HCT116 (cell line): ENCODE data around the gene PNKP. TPM values are rescaled to one million over a fixed set of nuclear protein-coding genes. Genes with fewer than 3 reads are reported as not detected.

ENCODE experiments used
- ATAC-seq: fragments of 200-7000 bp; cut with Tn5 transposase; 2 replicates; pipeline ENCODE4 v1.9.1; 2020; ENCODE audit warnings: mild to moderate bottlenecking, moderate library complexity
- BruUV-seq: library from RNA; stranded (reverse); fragments of 400-500 nt; replicated peaks from 2 replicates; lab custom pipeline; 2021; lab: Mats Ljungman, UMichigan
- CTCF ChIA-PET: fragments of 300-600 bp; sonication (Branson Sonifier 250); formaldehyde crosslinking; loops from one replicate; lab custom pipeline; 2021; ENCODE audit warnings: antibody characterized with exemption; lab: Charles Lee
- POLR2A ChIA-PET: fragments of 300-600, 350-600 bp; sonication (Branson Sonifier 250); formaldehyde crosslinking; loops from one replicate; lab custom pipeline; 2021; ENCODE audit warnings: antibody characterized with exemption; lab: Charles Lee
- RAD21 ChIA-PET, 2 experiments: fragments of 300-600 bp; sonication (Branson Sonifier 250); formaldehyde crosslinking; loops; one replicate each; lab custom pipeline; 2023; ENCODE audit warnings: low total read pairs in 2 of 2; ENCODE audit not compliant: uncharacterized antibody in 2 of 2, unreplicated experiment in 2 of 2, low non-redundant PET in 1 of 2; lab: Charles Lee
- DNase-seq: peaks from one replicate; pipeline ENCODE4 v3.0.0-alpha.2; 2010; ENCODE audit warnings: low read depth, low spot score
- H2AFZ ChIP-seq: fragments of 200-600 bp; shearing (Covaris generic), sonication (generic); 2 replicates; pipeline ENCODE4 v1.6.1; 2017; ENCODE audit warnings: low read depth, mixed run types, mixed read lengths, antibody characterized with exemption, low read length; ENCODE audit not compliant: poor library complexity, severe bottlenecking
- H3K27ac ChIP-seq: 2 replicates; pipeline ENCODE4 v1.5.1; 2012; ENCODE audit warnings: low read depth, low read length
- H3K27me3 ChIP-seq: fragments of 200-600 bp; sonication (generic); 2 replicates; pipeline ENCODE4 v1.6.1; 2016; ENCODE audit warnings: mixed run types, low read length, mixed read lengths; ENCODE audit not compliant: insufficient read depth
- H3K36me3 ChIP-seq, 2 experiments: fragments of 200-500 bp in 1 of 2; fragments of 200-600 bp in 1 of 2; sonication (Bioruptor generic) in 1 of 2; sonication (generic) in 1 of 2; 2 replicates each; pipeline versions ENCODE4 v1.5.1 to v1.6.1; 2014 to 2016; ENCODE audit warnings: low read length in 2 of 2, inconsistent platforms in 1 of 2, mixed read lengths in 1 of 2, mixed run types in 1 of 2; ENCODE audit not compliant: insufficient read depth in 2 of 2, control insufficient read depth in 1 of 2
- H3K4me1 ChIP-seq, 2 experiments: fragments of 200-600 bp in 1 of 2; sonication (generic) in 1 of 2; 2 replicates each; pipeline versions ENCODE4 v1.5.1 to v1.6.1; 2012 to 2017; ENCODE audit warnings: low read length in 2 of 2, inconsistent platforms in 1 of 2, mild to moderate bottlenecking in 1 of 2, mixed read lengths in 1 of 2, mixed run types in 1 of 2, moderate library complexity in 1 of 2; ENCODE audit not compliant: insufficient read depth in 2 of 2, control insufficient read depth in 1 of 2
- H3K4me2 ChIP-seq: fragments of 200-600 bp; sonication (generic); 2 replicates; pipeline ENCODE4 v1.6.1; 2017; ENCODE audit warnings: mixed run types, low read length, mixed read lengths
- H3K4me3 ChIP-seq, 2 experiments: fragments of 200-600 bp in 1 of 2; sonication (generic) in 1 of 2; replicated peaks in 1 of 2; 2 replicates each; pipeline ENCODE4 v1.5.1; 2011 to 2016; ENCODE audit warnings: low read length in 2 of 2, control low read depth in 1 of 2, low read depth in 1 of 2, mild to moderate bottlenecking in 1 of 2, mixed read lengths in 1 of 2, mixed run types in 1 of 2
- H3K79me2 ChIP-seq: fragments of 200-600 bp; sonication (generic); 2 replicates; pipeline ENCODE4 v1.6.1; 2017; ENCODE audit warnings: mild to moderate bottlenecking, mixed run types, low read length, moderate library complexity, mixed read lengths; ENCODE audit not compliant: insufficient read depth
- H3K9ac ChIP-seq: fragments of 200-600 bp; sonication (generic); 2 replicates; pipeline ENCODE4 v1.6.1; 2016; ENCODE audit warnings: low read length, mixed read lengths
- H3K9me2 ChIP-seq: fragments of 200-600 bp; sonication (generic), shearing (Covaris generic); 2 replicates; pipeline ENCODE4 v1.6.1; 2017; ENCODE audit warnings: mixed run types, mild to moderate bottlenecking, moderate library complexity; ENCODE audit not compliant: insufficient read depth
- H3K9me3 ChIP-seq, 2 experiments: fragments of 200-500 bp in 1 of 2; fragments of 200-600 bp in 1 of 2; sonication (Bioruptor generic) in 1 of 2; sonication (generic) in 1 of 2; 2 replicates each; pipeline ENCODE4 v1.6.1; 2014 to 2017; ENCODE audit warnings: low read length in 2 of 2, mixed read lengths in 2 of 2, inconsistent platforms in 1 of 2, low read depth in 1 of 2, mild to moderate bottlenecking in 1 of 2, mixed run types in 1 of 2, moderate library complexity in 1 of 2; ENCODE audit not compliant: control insufficient read depth in 1 of 2, insufficient read depth in 1 of 2
- H4K20me1 ChIP-seq: fragments of 200-600 bp; sonication (generic), shearing (Covaris generic); 2 replicates; pipeline ENCODE4 v1.6.1; 2017; ENCODE audit warnings: mixed run types, mild to moderate bottlenecking, moderate library complexity; ENCODE audit not compliant: insufficient read depth
- POLR2A ChIP-seq: IDR thresholded peaks from 2 replicates; pipeline ENCODE4 v1.7.0; 2011; ENCODE audit warnings: borderline replicate concordance; ENCODE audit not compliant: insufficient read depth, insufficient read length; ENCODE audit errors: extremely low read depth
- POLR2AphosphoS5 ChIP-seq: IDR thresholded peaks from 2 replicates; pipeline ENCODE4 v1.6.1; 2011; ENCODE audit warnings: mild to moderate bottlenecking, low read depth, low read length, moderate library complexity
- RAD21 ChIP-seq: IDR thresholded peaks from 2 replicates; pipeline ENCODE4 v1.6.1; 2012; ENCODE audit warnings: low read depth, mild to moderate bottlenecking
- intact Hi-C: fragments of 100-400 bp; cut with micrococcal nuclease; formaldehyde crosslinking; loops from 2 replicates; pipeline ENCODE4 v1.10.0; 2022
- total RNA-seq: library from RNA; stranded (reverse); gene quantifications from one replicate; pipeline ENCODE4 v1.2.1, GENCODE V29; 2021; ENCODE audit not compliant: unreplicated experiment
- TF ChIP-seq, protein P1 (sequence below): IDR thresholded peaks from 2 replicates; pipeline ENCODE4 v1.6.1; 2012; ENCODE audit warnings: low read depth

Gene PNKP
- total RNA-seq, 1 experiment from 2014 or later, result 129 TPM

- TF ChIP-seq, protein P1, sequence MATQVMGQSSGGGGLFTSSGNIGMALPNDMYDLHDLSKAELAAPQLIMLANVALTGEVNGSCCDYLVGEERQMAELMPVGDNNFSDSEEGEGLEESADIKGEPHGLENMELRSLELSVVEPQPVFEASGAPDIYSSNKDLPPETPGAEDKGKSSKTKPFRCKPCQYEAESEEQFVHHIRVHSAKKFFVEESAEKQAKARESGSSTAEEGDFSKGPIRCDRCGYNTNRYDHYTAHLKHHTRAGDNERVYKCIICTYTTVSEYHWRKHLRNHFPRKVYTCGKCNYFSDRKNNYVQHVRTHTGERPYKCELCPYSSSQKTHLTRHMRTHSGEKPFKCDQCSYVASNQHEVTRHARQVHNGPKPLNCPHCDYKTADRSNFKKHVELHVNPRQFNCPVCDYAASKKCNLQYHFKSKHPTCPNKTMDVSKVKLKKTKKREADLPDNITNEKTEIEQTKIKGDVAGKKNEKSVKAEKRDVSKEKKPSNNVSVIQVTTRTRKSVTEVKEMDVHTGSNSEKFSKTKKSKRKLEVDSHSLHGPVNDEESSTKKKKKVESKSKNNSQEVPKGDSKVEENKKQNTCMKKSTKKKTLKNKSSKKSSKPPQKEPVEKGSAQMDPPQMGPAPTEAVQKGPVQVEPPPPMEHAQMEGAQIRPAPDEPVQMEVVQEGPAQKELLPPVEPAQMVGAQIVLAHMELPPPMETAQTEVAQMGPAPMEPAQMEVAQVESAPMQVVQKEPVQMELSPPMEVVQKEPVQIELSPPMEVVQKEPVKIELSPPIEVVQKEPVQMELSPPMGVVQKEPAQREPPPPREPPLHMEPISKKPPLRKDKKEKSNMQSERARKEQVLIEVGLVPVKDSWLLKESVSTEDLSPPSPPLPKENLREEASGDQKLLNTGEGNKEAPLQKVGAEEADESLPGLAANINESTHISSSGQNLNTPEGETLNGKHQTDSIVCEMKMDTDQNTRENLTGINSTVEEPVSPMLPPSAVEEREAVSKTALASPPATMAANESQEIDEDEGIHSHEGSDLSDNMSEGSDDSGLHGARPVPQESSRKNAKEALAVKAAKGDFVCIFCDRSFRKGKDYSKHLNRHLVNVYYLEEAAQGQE, result no peak
Observed at GRCh38 chr19:49884760-49885159, 17.4 kb upstream of the PNKP start (continued).

- ChIA-PET POLR2A (no interaction called here), RAD21 (no interaction called here), CTCF (no interaction called here)
- Histone ChIP-seq H3K27ac (no peak overlapping the region), H3K27me3 (no peaks in the 10 kb centered on the region), H3K4me2 (no peak overlapping the region), H2AFZ (no peak overlapping the region), H3K9me2 (no peaks in the 10 kb centered on the region), H3K9me3 (peaks cover 0 to 6% of the 10 kb centered on the region in 2 experiments; a peak in 1 of 4 replicates), H4K20me1 (no peaks in the 10 kb centered on the region), H3K4me1 (peaks cover 1 to 14% of the 10 kb centered on the region in 2 experiments), H3K9ac (no peak overlapping the region), H3K36me3 (peaks cover 12 to 18% of the 10 kb centered on the region in 2 experiments), H3K79me2 (peaks cover under 1% of the 10 kb centered on the region; the same call in 1 of the 2 replicates), H3K4me3 (no peak overlapping the region)
- TF ChIP-seq POLR2A (no peak), POLR2AphosphoS5 (no peak), RAD21 (no peak)
- TF ChIP-seq, protein P1, result no peak
- intact Hi-C loops, result no loop called here
- DNase-seq, result no peak
- no peak for ATAC-seq
- no TSS peak for BruUV-seq
Observed at GRCh38 chr19:49884109-49884508, 16.7 kb upstream of the PNKP start.
